GM18499 (cell line): ENCODE data around the gene GMCL2.

Experiments
- ATAC-seq: cut with Tn5 transposase; IDR thresholded peaks from one replicate; pipeline ENCODE4 v1.9.1; 2021; ENCODE audit warnings: moderate number of reproducible peaks; ENCODE audit not compliant: insufficient read depth, unreplicated experiment

GMCL2 gene

GRCh38 chr5:178222292-178222691 lies 35.1 kb upstream of the GMCL2 start:
- ATAC-seq = no peak

- no peak for ATAC-seq
Measured at GRCh38 chr5:178221853-178222252, 34.7 kb upstream of the GMCL2 start.

- ATAC-seq = no peak
Measured at GRCh38 chr5:178221282-178221681, 34.1 kb upstream of the GMCL2 start.

- no peak for ATAC-seq
Measured at GRCh38 chr5:178218827-178219226, 31.7 kb upstream of the GMCL2 start.

- no peak for ATAC-seq
Measured at GRCh38 chr5:178218237-178218776, 31.1 kb upstream of the GMCL2 start.

- ATAC-seq = no peak
Measured at GRCh38 chr5:178216779-178217178, 29.6 kb upstream of the GMCL2 start.

- ATAC-seq = no peak
Measured at GRCh38 chr5:178216088-178216534, 28.9 kb upstream of the GMCL2 start.

- ATAC-seq = no peak
Measured at GRCh38 chr5:178215280-178216002, 28.3 kb upstream of the GMCL2 start.

GRCh38 chr5:178214160-178214803 lies 27.1 kb upstream of the GMCL2 start:
- no peak for ATAC-seq

- no peak for ATAC-seq
Measured at GRCh38 chr5:178213748-178214151, 26.6 kb upstream of the GMCL2 start.

- no peak for ATAC-seq
Measured at GRCh38 chr5:178213003-178213461, 25.9 kb upstream of the GMCL2 start.

GRCh38 chr5:178212241-178213002 lies 25.3 kb upstream of the GMCL2 start:
- ATAC-seq = no peak

GRCh38 chr5:178211095-178212048 lies 24.2 kb upstream of the GMCL2 start:
- no peak for ATAC-seq

GRCh38 chr5:178210686-178211085 lies 23.5 kb upstream of the GMCL2 start:
- ATAC-seq = no peak

- ATAC-seq = no peak
Measured at GRCh38 chr5:178210073-178210535, 22.9 kb upstream of the GMCL2 start.

- no peak for ATAC-seq
Measured at GRCh38 chr5:178209334-178210072, 22.3 kb upstream of the GMCL2 start.

- ATAC-seq = no peak
Measured at GRCh38 chr5:178208540-178209227, 21.5 kb upstream of the GMCL2 start.

GRCh38 chr5:178207917-178208280 lies 20.7 kb upstream of the GMCL2 start:
- no peak for ATAC-seq
